Astrocyte (in vitro differentiated cells and primary cell): ENCODE measurements around the gene FKRP.

Source experiments
- EZH2 ChIP-seq: IDR thresholded peaks from 2 replicates; pipeline ENCODE4 v1.6.1; 2012; ENCODE audit warnings: mild to moderate bottlenecking, low read length, inconsistent platforms; ENCODE audit not compliant: insufficient read depth
- TF ChIP-seq, protein P1 (sequence below): IDR thresholded peaks from 2 replicates; pipeline ENCODE4 v1.5.1; 2011; ENCODE audit warnings: low read depth, mild to moderate bottlenecking, inconsistent platforms, low read length, moderate library complexity; ENCODE audit not compliant: insufficient read depth

GRCh38 chr19:46697204-46697960 lies 48.5 kb upstream of the FKRP start:
- TF ChIP-seq, protein P1, sequence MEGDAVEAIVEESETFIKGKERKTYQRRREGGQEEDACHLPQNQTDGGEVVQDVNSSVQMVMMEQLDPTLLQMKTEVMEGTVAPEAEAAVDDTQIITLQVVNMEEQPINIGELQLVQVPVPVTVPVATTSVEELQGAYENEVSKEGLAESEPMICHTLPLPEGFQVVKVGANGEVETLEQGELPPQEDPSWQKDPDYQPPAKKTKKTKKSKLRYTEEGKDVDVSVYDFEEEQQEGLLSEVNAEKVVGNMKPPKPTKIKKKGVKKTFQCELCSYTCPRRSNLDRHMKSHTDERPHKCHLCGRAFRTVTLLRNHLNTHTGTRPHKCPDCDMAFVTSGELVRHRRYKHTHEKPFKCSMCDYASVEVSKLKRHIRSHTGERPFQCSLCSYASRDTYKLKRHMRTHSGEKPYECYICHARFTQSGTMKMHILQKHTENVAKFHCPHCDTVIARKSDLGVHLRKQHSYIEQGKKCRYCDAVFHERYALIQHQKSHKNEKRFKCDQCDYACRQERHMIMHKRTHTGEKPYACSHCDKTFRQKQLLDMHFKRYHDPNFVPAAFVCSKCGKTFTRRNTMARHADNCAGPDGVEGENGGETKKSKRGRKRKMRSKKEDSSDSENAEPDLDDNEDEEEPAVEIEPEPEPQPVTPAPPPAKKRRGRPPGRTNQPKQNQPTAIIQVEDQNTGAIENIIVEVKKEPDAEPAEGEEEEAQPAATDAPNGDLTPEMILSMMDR, result no peak
- no peak for TF ChIP-seq EZH2
